Suprapubic skin (tissue), 3 donors: ENCODE measurements around the gene LHFPL3.

ENCODE experiments used
- POLR2AphosphoS5 ChIP-seq, 3 donors: sonication (generic); formaldehyde crosslinking; IDR thresholded peaks; one replicate each; pipeline ENCODE4 v1.6.1; 2017; ENCODE audit warnings: antibody characterized with exemption in 3 of 3
- TF ChIP-seq, protein P1 (sequence below), 2 donors: fragments of 200-600 bp in 1 of 2; fragments of 450-650 bp in 1 of 2; sonication (generic) in 1 of 2; IDR thresholded peaks; one replicate each; pipeline ENCODE4 v1.5.1; 2016 to 2019; ENCODE audit warnings: antibody characterized with exemption in 2 of 2, mild to moderate bottlenecking in 1 of 2, moderate library complexity in 1 of 2

GRCh38 chr7:104898434-104898833, 570.0 kb downstream of the LHFPL3 start:
- TF ChIP-seq POLR2AphosphoS5 (IDR thresholded peaks at IDR 0.05): no peak
- TF ChIP-seq, protein P1, sequence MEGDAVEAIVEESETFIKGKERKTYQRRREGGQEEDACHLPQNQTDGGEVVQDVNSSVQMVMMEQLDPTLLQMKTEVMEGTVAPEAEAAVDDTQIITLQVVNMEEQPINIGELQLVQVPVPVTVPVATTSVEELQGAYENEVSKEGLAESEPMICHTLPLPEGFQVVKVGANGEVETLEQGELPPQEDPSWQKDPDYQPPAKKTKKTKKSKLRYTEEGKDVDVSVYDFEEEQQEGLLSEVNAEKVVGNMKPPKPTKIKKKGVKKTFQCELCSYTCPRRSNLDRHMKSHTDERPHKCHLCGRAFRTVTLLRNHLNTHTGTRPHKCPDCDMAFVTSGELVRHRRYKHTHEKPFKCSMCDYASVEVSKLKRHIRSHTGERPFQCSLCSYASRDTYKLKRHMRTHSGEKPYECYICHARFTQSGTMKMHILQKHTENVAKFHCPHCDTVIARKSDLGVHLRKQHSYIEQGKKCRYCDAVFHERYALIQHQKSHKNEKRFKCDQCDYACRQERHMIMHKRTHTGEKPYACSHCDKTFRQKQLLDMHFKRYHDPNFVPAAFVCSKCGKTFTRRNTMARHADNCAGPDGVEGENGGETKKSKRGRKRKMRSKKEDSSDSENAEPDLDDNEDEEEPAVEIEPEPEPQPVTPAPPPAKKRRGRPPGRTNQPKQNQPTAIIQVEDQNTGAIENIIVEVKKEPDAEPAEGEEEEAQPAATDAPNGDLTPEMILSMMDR (IDR thresholded peaks at IDR 0.05): no peak
